ENCODE data around the gene ANAPC10.

DNA sequence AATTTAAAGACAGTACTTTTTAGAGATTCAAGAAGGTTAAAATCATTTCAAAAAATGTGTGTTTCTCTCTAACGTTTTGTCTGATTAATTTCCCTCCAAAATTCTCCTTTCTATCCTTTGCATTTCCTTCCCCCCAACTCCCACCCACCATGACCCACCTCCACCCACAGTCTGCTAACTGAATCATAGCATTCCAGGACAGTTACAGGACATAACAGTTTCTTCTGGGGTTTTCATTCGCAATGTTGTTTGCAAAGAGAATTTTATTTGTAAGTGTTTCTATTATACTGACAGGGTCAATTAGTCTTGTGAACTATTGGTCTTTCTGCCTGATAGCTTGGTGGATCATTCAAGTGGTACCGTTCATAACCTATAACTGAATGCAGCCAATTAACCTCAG, 53.7 kb downstream of the ANAPC10 start:
- TF ChIP-seq RARB (CRISPR knock-in tag; IDR thresholded peaks at IDR 0.05) = no peak
- TF ChIP-seq, protein P1, sequence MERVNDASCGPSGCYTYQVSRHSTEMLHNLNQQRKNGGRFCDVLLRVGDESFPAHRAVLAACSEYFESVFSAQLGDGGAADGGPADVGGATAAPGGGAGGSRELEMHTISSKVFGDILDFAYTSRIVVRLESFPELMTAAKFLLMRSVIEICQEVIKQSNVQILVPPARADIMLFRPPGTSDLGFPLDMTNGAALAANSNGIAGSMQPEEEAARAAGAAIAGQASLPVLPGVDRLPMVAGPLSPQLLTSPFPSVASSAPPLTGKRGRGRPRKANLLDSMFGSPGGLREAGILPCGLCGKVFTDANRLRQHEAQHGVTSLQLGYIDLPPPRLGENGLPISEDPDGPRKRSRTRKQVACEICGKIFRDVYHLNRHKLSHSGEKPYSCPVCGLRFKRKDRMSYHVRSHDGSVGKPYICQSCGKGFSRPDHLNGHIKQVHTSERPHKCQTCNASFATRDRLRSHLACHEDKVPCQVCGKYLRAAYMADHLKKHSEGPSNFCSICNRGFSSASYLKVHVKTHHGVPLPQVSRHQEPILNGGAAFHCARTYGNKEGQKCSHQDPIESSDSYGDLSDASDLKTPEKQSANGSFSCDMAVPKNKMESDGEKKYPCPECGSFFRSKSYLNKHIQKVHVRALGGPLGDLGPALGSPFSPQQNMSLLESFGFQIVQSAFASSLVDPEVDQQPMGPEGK (CRISPR knock-in tag; IDR thresholded peaks at IDR 0.05; ENCODE audit: borderline replicate concordance) = no peak
- no peak for TF ChIP-seq ZFP30 (CRISPR knock-in tag; IDR thresholded peaks at IDR 0.05)
- TF ChIP-seq ZC3H10 (CRISPR knock-in tag; IDR thresholded peaks at IDR 0.05) = no peak
- no peak for TF ChIP-seq TOX (CRISPR knock-in tag; IDR thresholded peaks at IDR 0.05; ENCODE audit: borderline replicate concordance)
- no peak for TF ChIP-seq TCF4 (CRISPR knock-in tag; IDR thresholded peaks at IDR 0.05; ENCODE audit: borderline replicate concordance)
- no peak for TF ChIP-seq BACH2 (CRISPR knock-in tag; IDR thresholded peaks at IDR 0.05; ENCODE audit: borderline replicate concordance)
- TF ChIP-seq GLIS3 (CRISPR knock-in tag; IDR thresholded peaks at IDR 0.05) = no peak
- TF ChIP-seq ISL1 (CRISPR knock-in tag; IDR thresholded peaks at IDR 0.05) = no peak
- TF ChIP-seq, protein P2, sequence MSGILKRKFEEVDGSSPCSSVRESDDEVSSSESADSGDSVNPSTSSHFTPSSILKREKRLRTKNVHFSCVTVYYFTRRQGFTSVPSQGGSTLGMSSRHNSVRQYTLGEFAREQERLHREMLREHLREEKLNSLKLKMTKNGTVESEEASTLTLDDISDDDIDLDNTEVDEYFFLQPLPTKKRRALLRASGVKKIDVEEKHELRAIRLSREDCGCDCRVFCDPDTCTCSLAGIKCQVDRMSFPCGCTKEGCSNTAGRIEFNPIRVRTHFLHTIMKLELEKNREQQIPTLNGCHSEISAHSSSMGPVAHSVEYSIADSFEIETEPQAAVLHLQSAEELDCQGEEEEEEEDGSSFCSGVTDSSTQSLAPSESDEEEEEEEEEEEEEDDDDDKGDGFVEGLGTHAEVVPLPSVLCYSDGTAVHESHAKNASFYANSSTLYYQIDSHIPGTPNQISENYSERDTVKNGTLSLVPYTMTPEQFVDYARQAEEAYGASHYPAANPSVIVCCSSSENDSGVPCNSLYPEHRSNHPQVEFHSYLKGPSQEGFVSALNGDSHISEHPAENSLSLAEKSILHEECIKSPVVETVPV (CRISPR knock-in tag; IDR thresholded peaks at IDR 0.05) = no peak
